Adipocyte (in vitro differentiated cells): ENCODE data around the gene ASB2.

Source experiments
- DNase-seq: peaks from one replicate; pipeline ENCODE4 v3.0.0-alpha.2; 2015; ENCODE audit warnings: low read depth
- H3K27me3 ChIP-seq: replicated peaks from 2 replicates; pipeline ENCODE4 v1.7.0; 2013; ENCODE audit warnings: mild to moderate bottlenecking, low read length, moderate library complexity; ENCODE audit not compliant: control insufficient read depth, insufficient read depth
- H3K36me3 ChIP-seq: 2 replicates; pipeline ENCODE4 v1.7.0; 2013; ENCODE audit warnings: low read length, mild to moderate bottlenecking, moderate library complexity; ENCODE audit not compliant: control insufficient read depth, insufficient read depth, severe bottlenecking
- H3K4me1 ChIP-seq: 2 replicates; pipeline ENCODE4 v1.7.0; 2013; ENCODE audit warnings: mild to moderate bottlenecking, low read length, moderate library complexity; ENCODE audit not compliant: control insufficient read depth, insufficient read depth
- H3K4me3 ChIP-seq: 2 replicates; pipeline ENCODE4 v1.7.0; 2013; ENCODE audit warnings: mild to moderate bottlenecking, low read length, moderate library complexity
- H3K9ac ChIP-seq: 2 replicates; pipeline ENCODE4 v1.7.0; 2013; ENCODE audit warnings: mild to moderate bottlenecking, low read length, moderate library complexity
- H3K9me3 ChIP-seq: 2 replicates; pipeline ENCODE4 v1.7.0; 2013; ENCODE audit warnings: mild to moderate bottlenecking, low read length, moderate library complexity; ENCODE audit not compliant: control insufficient read depth

The ASB2 gene

DNA sequence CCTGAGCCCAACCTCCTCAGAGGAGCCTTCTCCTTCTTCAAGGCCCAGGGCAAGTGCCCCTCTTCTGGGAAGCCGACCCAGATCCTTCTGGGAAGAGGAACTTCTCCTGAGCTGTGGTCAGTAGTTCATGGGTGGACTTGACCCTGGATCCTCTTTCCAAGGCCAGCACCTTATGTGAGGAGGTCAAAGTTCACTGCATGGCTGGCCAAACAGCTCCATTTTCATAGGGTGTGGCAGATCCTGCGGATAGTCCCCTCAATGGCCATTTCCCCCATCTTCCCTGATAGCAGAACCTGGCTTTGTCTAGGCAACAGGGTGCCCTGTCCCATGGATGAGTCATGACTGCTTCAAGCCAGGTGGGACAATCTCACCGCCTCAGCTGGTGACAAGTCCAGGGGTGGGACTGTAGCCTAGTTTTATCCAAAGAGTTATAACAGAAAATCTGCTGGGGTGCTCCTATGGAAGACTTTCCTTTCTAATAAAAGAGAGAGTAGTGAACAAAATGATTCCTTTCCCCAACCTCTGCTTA lies 10.4 kb downstream of the ASB2 start:
- Histone ChIP-seq H3K27me3 (no peaks in the 10 kb centered on the region), H3K4me1 (peaks cover 19% of the 10 kb centered on the region), H3K9ac (peak overlapping the region; percentile 46), H3K9me3 (peaks cover 5% of the 10 kb centered on the region), H3K4me3 (no peak overlapping the region), H3K36me3 (no peaks in the 10 kb centered on the region)
- no peak for DNase-seq

DNA sequence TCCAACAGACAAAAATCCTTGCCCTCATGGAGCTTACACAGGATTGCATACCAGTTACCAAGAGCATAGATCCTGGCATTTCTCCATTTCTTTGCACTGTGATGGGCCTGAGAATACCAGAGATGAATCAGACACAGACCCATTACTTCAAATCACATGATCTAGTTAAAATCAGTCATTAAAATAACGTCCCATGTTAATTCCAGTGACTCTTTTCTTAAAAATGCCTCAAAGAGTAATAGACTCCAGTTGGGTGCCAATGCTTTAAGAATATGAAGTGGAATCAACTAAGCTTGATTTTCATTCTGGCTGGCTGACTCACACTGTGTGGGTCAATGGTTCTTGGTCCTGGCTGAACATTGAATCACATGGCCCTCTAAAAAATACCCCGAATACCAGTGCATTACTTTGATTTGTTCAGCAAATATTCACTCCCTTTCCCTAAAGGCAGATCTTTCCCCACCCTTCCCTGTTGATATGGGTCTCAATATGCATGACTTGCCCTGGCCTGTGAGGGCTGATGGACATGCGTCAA lies 11.0 kb downstream of the ASB2 start:
- no peaks in the 10 kb centered on the region for H3K36me3 ChIP-seq
- no peak overlapping the region for H3K4me3 ChIP-seq
- peaks cover 5% of the 10 kb centered on the region for H3K9me3 ChIP-seq
- H3K9ac ChIP-seq: peak overlapping the region; percentile 46
- no peaks in the 10 kb centered on the region for H3K27me3 ChIP-seq
- H3K4me1 ChIP-seq: peaks cover 19% of the 10 kb centered on the region
- peak; percentile 91 for DNase-seq

DNA sequence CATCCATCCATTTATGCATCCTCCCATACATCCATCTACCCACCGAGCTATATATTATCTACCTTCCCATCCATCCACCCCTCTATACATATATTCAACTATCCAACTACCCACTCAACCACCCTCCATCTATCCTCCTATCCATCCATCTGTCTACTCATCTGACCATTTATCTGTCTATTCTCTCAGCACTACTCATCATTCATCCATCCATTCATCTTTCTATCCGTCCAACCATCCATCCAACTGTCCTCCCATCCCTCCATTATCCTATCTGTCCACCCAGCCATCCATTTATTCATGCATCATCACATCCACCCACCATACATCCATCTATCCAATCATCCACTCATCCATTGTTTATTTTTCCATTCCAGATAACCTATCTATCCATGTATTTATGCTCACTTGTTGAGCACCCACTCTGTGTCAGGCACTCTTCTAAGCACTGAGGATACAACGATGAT lies 11.5 kb downstream of the ASB2 start:
- no peak overlapping the region for H3K9ac ChIP-seq
- H3K4me3 ChIP-seq: no peak overlapping the region

DNA sequence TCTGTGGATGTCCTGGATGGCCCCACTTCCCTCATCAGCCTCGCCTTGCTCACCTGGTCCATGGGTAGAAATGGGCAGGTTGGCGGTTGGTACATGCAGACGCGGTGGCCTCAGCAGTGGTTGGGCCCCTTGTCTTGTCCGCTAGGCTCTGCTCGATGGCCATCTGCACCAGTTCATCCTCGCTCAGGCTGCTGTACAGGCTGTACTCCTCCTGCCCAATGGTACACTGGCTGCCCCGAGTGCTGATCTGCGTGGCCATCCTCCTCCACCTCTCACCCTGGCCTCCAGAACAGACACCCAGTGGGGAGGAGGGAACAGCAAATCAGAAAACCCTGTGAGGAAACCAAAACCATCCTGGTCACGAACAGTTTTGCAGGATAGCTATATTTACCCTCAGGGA lies 12.1 kb downstream of the ASB2 start:
- H3K9ac ChIP-seq: no peak overlapping the region
- no peaks in the 10 kb centered on the region for H3K36me3 ChIP-seq
- no peaks in the 10 kb centered on the region for H3K27me3 ChIP-seq
- peaks cover 17% of the 10 kb centered on the region for H3K4me1 ChIP-seq
- no peak overlapping the region for H3K4me3 ChIP-seq
- no peak for DNase-seq
- peaks cover 5% of the 10 kb centered on the region for H3K9me3 ChIP-seq

More for the DNA sequence above, 11.5 kb downstream of the ASB2 start:
- DNase-seq: no peak
- H3K9me3 ChIP-seq: peaks cover 5% of the 10 kb centered on the region
- H3K4me1 ChIP-seq: peaks cover 19% of the 10 kb centered on the region
- no peaks in the 10 kb centered on the region for H3K27me3 ChIP-seq
- no peaks in the 10 kb centered on the region for H3K36me3 ChIP-seq

DNA sequence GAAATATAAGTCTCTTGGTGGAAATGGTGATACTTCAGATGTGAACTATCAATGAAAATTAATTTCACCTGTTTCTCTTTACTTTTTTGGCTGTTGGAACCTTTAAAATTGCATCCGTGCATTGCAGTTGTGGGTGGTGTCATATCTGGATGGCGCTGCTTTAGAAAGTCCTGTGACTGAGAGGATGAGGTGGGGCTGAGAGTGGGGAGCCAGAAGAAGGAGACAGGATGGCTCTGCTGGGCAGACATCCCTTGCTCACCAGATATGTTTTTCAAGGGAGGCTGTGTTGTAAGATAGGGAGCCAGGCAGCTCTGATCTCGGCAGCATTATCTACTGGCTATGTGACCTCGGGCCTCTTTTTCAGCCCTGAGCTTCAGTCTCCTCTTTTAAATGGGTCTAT lies 12.7 kb downstream of the ASB2 start:
- DNase-seq: no peak
- H3K9ac ChIP-seq: no peak overlapping the region
- peaks cover 5% of the 10 kb centered on the region for H3K9me3 ChIP-seq
- no peaks in the 10 kb centered on the region for H3K36me3 ChIP-seq
- no peaks in the 10 kb centered on the region for H3K27me3 ChIP-seq
- no peak overlapping the region for H3K4me3 ChIP-seq
- peaks cover 20% of the 10 kb centered on the region for H3K4me1 ChIP-seq

DNA sequence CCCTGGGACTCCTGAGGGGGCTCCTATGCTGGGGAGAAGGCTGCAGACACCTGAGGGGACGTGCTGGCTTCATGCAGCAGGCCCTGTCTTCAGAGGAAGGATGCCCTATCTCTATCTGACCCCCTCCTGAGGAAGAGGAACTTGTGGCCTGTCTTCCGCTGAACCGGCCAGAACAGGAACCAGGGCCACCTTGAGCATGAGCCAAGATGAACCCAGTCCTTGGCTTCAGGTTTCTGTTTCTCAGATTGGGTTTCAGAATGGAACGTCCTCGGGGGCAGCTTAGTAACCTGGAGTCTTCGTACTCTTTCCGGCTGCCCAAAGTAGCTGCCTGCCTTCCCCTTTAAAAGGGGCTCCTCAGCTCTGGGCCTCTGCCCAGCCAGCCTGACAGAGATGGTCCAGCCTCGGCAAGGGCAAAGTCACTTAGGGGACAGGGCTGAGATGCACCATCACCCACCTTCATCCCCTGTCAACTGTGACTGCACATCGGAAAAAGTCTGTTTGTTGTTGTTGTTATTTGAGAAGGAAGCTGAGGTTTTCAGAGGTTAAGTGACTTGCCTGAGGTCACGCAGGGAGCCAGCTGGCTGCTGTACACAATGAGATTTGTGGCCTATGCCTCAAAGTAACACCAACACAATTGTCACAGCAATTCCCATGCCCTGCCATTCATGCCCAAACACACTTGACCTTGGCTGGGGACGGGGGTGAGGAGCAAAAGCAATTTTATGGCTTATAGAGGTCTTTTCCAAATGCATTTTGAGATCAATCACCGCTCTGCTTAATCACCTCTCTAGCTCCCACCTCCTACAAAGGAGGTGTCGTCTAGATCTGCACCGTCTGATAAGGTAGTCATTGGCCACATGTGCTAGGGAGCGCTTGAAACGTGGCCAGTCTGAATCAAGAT lies 13.4 kb downstream of the ASB2 start:
- H3K4me3 ChIP-seq: no peak overlapping the region
- peaks cover 5% of the 10 kb centered on the region for H3K9me3 ChIP-seq
- DNase-seq: peak; percentile 45
- H3K4me1 ChIP-seq: peaks cover 20% of the 10 kb centered on the region
- no peaks in the 10 kb centered on the region for H3K27me3 ChIP-seq
- no peaks in the 10 kb centered on the region for H3K36me3 ChIP-seq
- no peak overlapping the region for H3K9ac ChIP-seq

DNA sequence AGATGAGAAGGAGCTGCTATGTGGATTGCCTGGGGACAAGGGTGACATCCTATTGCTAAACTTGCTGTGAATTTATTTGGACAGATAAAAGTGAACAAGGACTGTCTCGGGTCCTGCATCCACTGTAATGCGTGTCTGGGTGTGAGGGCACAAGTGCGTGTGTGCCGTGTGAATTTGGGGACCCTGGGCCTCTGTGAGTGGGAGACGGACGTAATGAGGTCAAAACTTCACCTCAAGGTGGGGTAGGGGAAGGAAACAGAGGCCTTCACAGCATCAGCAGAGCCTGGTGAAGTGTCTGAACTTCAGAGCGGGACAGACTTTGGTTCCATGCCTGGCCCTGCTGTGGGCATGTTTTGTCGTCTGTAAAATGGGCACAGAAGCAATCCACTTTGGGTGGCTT lies 14.8 kb downstream of the ASB2 start:
- Histone ChIP-seq H3K4me1 (peaks cover 20% of the 10 kb centered on the region), H3K4me3 (no peak overlapping the region), H3K36me3 (no peaks in the 10 kb centered on the region), H3K9ac (no peak overlapping the region), H3K27me3 (no peaks in the 10 kb centered on the region), H3K9me3 (peaks cover 5% of the 10 kb centered on the region)
- DNase-seq: no peak

DNA sequence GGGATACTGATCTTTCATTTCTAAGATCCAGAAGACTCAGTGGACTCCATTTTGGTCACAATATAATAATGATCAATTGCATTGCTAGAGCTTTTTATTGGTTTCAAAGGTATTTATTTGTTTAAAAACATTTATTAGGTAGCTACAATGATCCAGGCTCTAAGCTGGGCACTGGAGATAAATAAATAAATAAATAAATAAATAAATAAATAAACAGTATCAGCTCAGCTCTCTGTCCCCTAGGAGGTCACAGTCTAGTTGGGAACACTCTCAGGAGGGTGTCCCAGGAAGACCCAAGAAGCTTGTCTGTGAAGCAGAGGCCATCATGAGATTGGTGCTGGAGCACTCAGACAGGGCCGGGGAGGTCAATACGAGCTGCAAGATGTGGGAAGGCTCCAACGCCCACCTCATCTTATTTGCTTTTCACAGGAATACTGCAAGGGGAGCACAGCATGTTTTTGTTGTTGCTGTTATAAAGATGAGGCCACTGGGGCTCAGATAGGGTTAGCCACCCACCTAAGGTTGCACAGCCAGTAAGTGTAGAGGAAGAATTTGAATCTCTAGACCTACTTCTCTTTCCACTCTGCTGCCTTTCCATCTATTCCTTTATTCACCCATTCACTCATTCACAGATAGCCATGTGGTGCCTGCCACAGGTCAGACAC lies 15.5 kb downstream of the ASB2 start:
- Histone ChIP-seq H3K27me3 (peaks cover 5% of the 10 kb centered on the region), H3K4me3 (no peak overlapping the region), H3K9ac (no peak overlapping the region), H3K4me1 (peaks cover 15% of the 10 kb centered on the region), H3K36me3 (no peaks in the 10 kb centered on the region), H3K9me3 (peaks cover 5% of the 10 kb centered on the region)
- no peak for DNase-seq

DNA sequence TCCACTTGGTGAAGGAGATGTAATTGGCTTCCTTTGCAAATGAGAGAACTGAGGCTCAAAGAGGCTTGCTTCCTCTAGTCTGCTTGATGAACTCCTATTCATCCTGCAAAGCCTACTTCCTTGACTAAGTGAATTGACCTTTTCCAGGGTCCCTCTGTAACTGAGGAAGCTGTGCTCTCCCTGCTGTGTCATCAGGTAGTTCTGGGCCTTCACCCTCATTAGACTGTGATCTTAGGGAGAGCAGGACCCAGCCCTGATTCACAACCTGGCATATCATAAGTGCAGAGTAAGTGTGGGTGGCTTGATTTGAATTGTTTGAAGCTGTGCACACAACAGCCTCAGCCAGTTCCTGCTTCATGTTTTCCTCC lies 16.3 kb downstream of the ASB2 start:
- H3K4me3 ChIP-seq: no peak overlapping the region
- H3K36me3 ChIP-seq: no peaks in the 10 kb centered on the region
- no peak for DNase-seq
- peaks cover 9% of the 10 kb centered on the region for H3K27me3 ChIP-seq
- H3K4me1 ChIP-seq: peaks cover 11% of the 10 kb centered on the region
- peaks cover 5% of the 10 kb centered on the region for H3K9me3 ChIP-seq
- no peak overlapping the region for H3K9ac ChIP-seq

DNA sequence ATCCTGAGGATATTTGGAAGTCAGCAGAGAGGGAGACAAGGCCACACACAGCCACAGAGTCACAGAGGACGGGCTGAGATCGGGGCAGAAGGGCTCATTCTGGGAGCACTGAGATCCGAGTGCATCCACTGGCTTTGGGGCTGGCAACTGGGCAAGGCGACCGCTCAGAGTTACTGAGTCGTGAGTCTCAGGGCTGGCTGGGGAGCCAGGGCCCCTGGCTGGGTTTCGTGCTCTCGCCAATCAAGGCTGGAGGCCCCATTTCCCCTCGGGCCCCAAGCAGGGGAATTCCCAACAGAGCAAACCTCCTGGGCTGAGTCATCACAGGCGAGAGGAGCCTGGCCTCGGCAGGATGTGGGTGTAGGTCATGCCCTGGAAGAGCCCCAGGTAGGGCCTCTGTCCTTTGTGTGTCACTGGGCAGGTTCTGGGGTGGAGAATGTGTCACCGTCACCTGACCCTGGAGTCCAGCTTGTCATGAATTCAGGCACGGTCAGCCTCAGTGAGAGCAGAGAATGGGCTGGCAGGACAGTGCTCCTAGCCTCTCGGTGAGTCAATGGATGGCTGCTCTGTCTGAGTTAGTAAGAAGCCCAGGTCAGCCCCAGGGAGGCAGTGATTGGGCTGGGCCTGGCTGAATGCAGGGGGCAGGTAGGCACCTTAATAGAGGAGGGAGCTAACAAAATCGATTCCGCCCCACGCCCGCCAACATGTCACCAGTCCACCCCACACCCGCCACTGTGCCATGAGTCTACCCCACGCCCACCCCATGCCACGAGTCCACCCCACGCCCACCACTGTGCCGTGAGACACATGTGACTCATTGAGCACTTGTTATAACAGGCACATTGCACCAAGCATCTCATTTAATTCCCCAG lies 16.9 kb downstream of the ASB2 start:
- H3K36me3 ChIP-seq: no peaks in the 10 kb centered on the region
- DNase-seq: peak; percentile 92

More for the DNA sequence above, 16.9 kb downstream of the ASB2 start:
- H3K9ac ChIP-seq: no peak overlapping the region
- peaks cover 9% of the 10 kb centered on the region for H3K27me3 ChIP-seq
- no peaks in the 10 kb centered on the region for H3K9me3 ChIP-seq
- H3K4me1 ChIP-seq: peaks cover 11% of the 10 kb centered on the region
- H3K4me3 ChIP-seq: no peak overlapping the region
